Lung (tissue), 12 donors: ENCODE data around the gene LHFPL3. TPM values are rescaled to one million over a fixed set of nuclear protein-coding genes. Genes with fewer than 3 reads are reported as not detected.

Experiments
- ATAC-seq: fragments of 200-7000 bp; cut with Tn5 transposase; one replicate; pipeline ENCODE4 v1.9.1; 2020; ENCODE audit warnings: moderate number of reproducible peaks; ENCODE audit not compliant: insufficient read depth, low FRiP score
- DNase-seq, 3 donors: peaks; one replicate each; pipeline ENCODE4 v3.0.0-alpha.2; 2013 to 2017
- H3K27ac ChIP-seq, 2 donors: one replicate each; pipeline ENCODE4 v1.5.1; 2013; ENCODE audit warnings: mild to moderate bottlenecking in 2 of 2, moderate library complexity in 2 of 2, control low read depth in 1 of 2, inconsistent platforms in 1 of 2, low read depth in 1 of 2, low read length in 1 of 2
- H3K27me3 ChIP-seq, 3 donors: one replicate each; pipeline ENCODE4 v1.5.1; 2013; ENCODE audit warnings: low read length in 2 of 3; ENCODE audit not compliant: control insufficient read depth in 3 of 3, insufficient read depth in 3 of 3
- H3K36me3 ChIP-seq, 4 donors: one replicate each; pipeline ENCODE4 v1.5.1; 2013; ENCODE audit warnings: low read length in 4 of 4, mild to moderate bottlenecking in 1 of 4, moderate library complexity in 1 of 4; ENCODE audit not compliant: control insufficient read depth in 4 of 4, insufficient read depth in 4 of 4
- H3K4me1 ChIP-seq, 5 donors: one replicate each; pipeline ENCODE4 v1.5.1; 2013; ENCODE audit warnings: low read length in 5 of 5, mild to moderate bottlenecking in 2 of 5, moderate library complexity in 1 of 5; ENCODE audit not compliant: control insufficient read depth in 5 of 5, insufficient read depth in 5 of 5
- H3K4me3 ChIP-seq: one replicate; pipeline ENCODE4 v1.5.1; 2013; ENCODE audit warnings: mild to moderate bottlenecking, control low read depth, moderate library complexity
- H3K9ac ChIP-seq, 2 donors: one replicate each; pipeline ENCODE4 v1.5.1; 2013; ENCODE audit warnings: low read length in 2 of 2, control low read depth in 1 of 2; ENCODE audit not compliant: insufficient read depth in 1 of 2
- H3K9me3 ChIP-seq, 4 donors: one replicate each; pipeline ENCODE4 v1.5.1; 2013; ENCODE audit warnings: low read length in 3 of 4, mild to moderate bottlenecking in 1 of 4, moderate library complexity in 1 of 4; ENCODE audit not compliant: control insufficient read depth in 4 of 4, insufficient read depth in 3 of 4
- CTCF ChIP-seq: IDR thresholded peaks from 2 replicates; pipeline ENCODE4 v1.5.1; 2012; ENCODE audit warnings: mild to moderate bottlenecking; ENCODE audit errors: control extremely low read depth, extremely low read depth
- WGBS, 2 donors: extraction: QIAGEN DNeasy Blood & Tissue Kit; methylation state at CpG; one replicate each; pipeline ENCODE4 v1.1.7; 2013; 5-methylcytosine and 5-hydroxymethylcytosine counted together
- polyA plus RNA-seq, 2 donors: library from polyadenylated mRNA; stranded (reverse); fragments of 200-250 nt; gene quantifications; one replicate each; pipeline ENCODE4 v1.2.1, GENCODE V29; 2013
- total RNA-seq, 2 donors: library from RNA; depleted of rRNA in 1 of 2; stranded (reverse); fragments of >200 nt in 1 of 2; gene quantifications; one replicate each; pipeline ENCODE4 v1.2.1, GENCODE V29; 2014 to 2021
- donor health status: control.
- donor health status: control.
- donor health status: Bipolar disorder and iron deficiency.
- donor health status: healthy.
- donor health status: DM: yes; HTN: yes; CAD: no.

The LHFPL3 gene
- total and polyA plus RNA-seq, 4 donors, result not detected

- no peaks in the 10 kb centered on the region for H3K36me3 ChIP-seq
- WGBS, 2 donors, result 41 to 58% methylated on average over 1 of the region's 1 CpG
- no peak for TF ChIP-seq CTCF
- no peaks in the 10 kb centered on the region for H3K4me1 ChIP-seq
- no peaks in the 10 kb centered on the region for H3K27me3 ChIP-seq
- H3K9ac ChIP-seq, result no peak overlapping the region
- DNase-seq, result no peak
- no peak overlapping the region for H3K27ac ChIP-seq
- no peaks in the 10 kb centered on the region for H3K9me3 ChIP-seq
- no peak overlapping the region for H3K4me3 ChIP-seq
- ATAC-seq, result no peak
Measured at GRCh38 chr7:104652865-104653264, 324.5 kb downstream of the LHFPL3 start.

GRCh38 chr7:104653825-104654401 is 325.5 kb downstream of the LHFPL3 start:
- DNase-seq (no peak), ATAC-seq (no peak)
- no peaks in the 10 kb centered on the region for H3K4me1 ChIP-seq
- no peak for TF ChIP-seq CTCF
- no peaks in the 10 kb centered on the region for H3K36me3 ChIP-seq
- H3K27me3 ChIP-seq, result no peaks in the 10 kb centered on the region
- H3K9ac ChIP-seq, result no peak overlapping the region
- H3K4me3 ChIP-seq, result no peak overlapping the region
- peaks cover 0 to under 1% (median 0%) of the 10 kb centered on the region in 4 donors for H3K9me3 ChIP-seq
- WGBS, 2 donors, result 70 to 78% methylated on average over 4 of the region's 4 CpGs
- no peak overlapping the region for H3K27ac ChIP-seq

GRCh38 chr7:104655592-104655991 is 327.2 kb downstream of the LHFPL3 start:
- no peak for TF ChIP-seq CTCF
- H3K27ac ChIP-seq, result no peak overlapping the region
- ATAC-seq (no peak), DNase-seq (no peak)
- no peaks in the 10 kb centered on the region for H3K4me1 ChIP-seq
- 73 to 76% methylated on average over 3 of the region's 3 CpGs for WGBS, 2 donors
- H3K36me3 ChIP-seq, result no peaks in the 10 kb centered on the region
- no peaks in the 10 kb centered on the region for H3K27me3 ChIP-seq
- no peak overlapping the region for H3K9ac ChIP-seq
- peaks cover 0 to 2% (median 0%) of the 10 kb centered on the region in 4 donors for H3K9me3 ChIP-seq
- H3K4me3 ChIP-seq, result no peak overlapping the region

- no peaks in the 10 kb centered on the region for H3K36me3 ChIP-seq
- DNase-seq (no peak), ATAC-seq (no peak)
- H3K9ac ChIP-seq, result no peak overlapping the region
- H3K27me3 ChIP-seq, result no peaks in the 10 kb centered on the region
- 40 to 58% methylated on average over 1 of the region's 1 CpG for WGBS, 2 donors
- H3K4me1 ChIP-seq, result no peaks in the 10 kb centered on the region
- no peak overlapping the region for H3K4me3 ChIP-seq
- H3K9me3 ChIP-seq, result peaks cover 0 to 2% (median 0%) of the 10 kb centered on the region in 4 donors
- no peak for TF ChIP-seq CTCF
- H3K27ac ChIP-seq, result no peak overlapping the region
Measured at GRCh38 chr7:104656467-104656866, 328.1 kb downstream of the LHFPL3 start.
